Measurements from ENCODE around the gene OR5K3.
"Not testable (repeated sequence)": the region's sequence is repeated elsewhere in the genome, so short reads cannot be mapped to it uniquely, and the experiment has no call there.

OR5K3 gene

GRCh38 chr3:98372445-98372844 lies 18.0 kb upstream of the OR5K3 start:
- no peak for TF ChIP-seq CTCF (IDR thresholded peaks at IDR 0.05; ENCODE audit: borderline replicate concordance, control extremely low read depth, extremely low read depth, insufficient read depth, missing control alignments)
- in situ Hi-C loops (cut with MboI; ENCODE audit: low sequenced_read_pairs, unreplicated experiment): no loop called here
- DNase-seq (ENCODE audit: low spot score): no peak

- no peak for DNase-seq (ENCODE audit: low spot score)
- TF ChIP-seq CTCF (IDR thresholded peaks at IDR 0.05; ENCODE audit: borderline replicate concordance, control extremely low read depth, extremely low read depth, insufficient read depth, missing control alignments): no peak
- in situ Hi-C loops (cut with MboI; ENCODE audit: low sequenced_read_pairs, unreplicated experiment): no loop called here
Measured at GRCh38 chr3:98376631-98377030, 13.8 kb upstream of the OR5K3 start.

- no peak for TF ChIP-seq CTCF (IDR thresholded peaks at IDR 0.05; ENCODE audit: borderline replicate concordance, control extremely low read depth, extremely low read depth, insufficient read depth, missing control alignments)
- in situ Hi-C loops (cut with MboI; ENCODE audit: low sequenced_read_pairs, unreplicated experiment): no loop called here
- DNase-seq (ENCODE audit: low spot score): no peak
Measured at GRCh38 chr3:98388147-98388546, 2.3 kb upstream of the OR5K3 start.

- TF ChIP-seq CTCF (IDR thresholded peaks at IDR 0.05; ENCODE audit: borderline replicate concordance, control extremely low read depth, extremely low read depth, insufficient read depth, missing control alignments): no peak
- in situ Hi-C loops (cut with MboI; ENCODE audit: low sequenced_read_pairs, unreplicated experiment): no loop called here
- DNase-seq (ENCODE audit: low spot score): no peak
Measured at GRCh38 chr3:98395101-98395500, 4.6 kb downstream of the OR5K3 start.

- DNase-seq (ENCODE audit: low spot score); in situ Hi-C loops (cut with MboI; ENCODE audit: low sequenced_read_pairs, unreplicated experiment): not testable (repeated sequence)
Measured at GRCh38 chr3:98396482-98396881, 6.0 kb downstream of the OR5K3 start.

- no peak for TF ChIP-seq CTCF (IDR thresholded peaks at IDR 0.05; ENCODE audit: borderline replicate concordance, control extremely low read depth, extremely low read depth, insufficient read depth, missing control alignments)
- in situ Hi-C loops (cut with MboI; ENCODE audit: low sequenced_read_pairs, unreplicated experiment): no loop called here
- DNase-seq (ENCODE audit: low spot score): no peak
Measured at GRCh38 chr3:98398513-98398912, 8.0 kb downstream of the OR5K3 start.

GRCh38 chr3:98402507-98402906 lies 12.0 kb downstream of the OR5K3 start:
- TF ChIP-seq CTCF (IDR thresholded peaks at IDR 0.05; ENCODE audit: borderline replicate concordance, control extremely low read depth, extremely low read depth, insufficient read depth, missing control alignments): no peak
- DNase-seq (ENCODE audit: low spot score): no peak

More at GRCh38 chr3:98402507-98402906, 12.0 kb downstream of the OR5K3 start:
- in situ Hi-C loops (cut with MboI; ENCODE audit: low sequenced_read_pairs, unreplicated experiment): no loop called here
